ENCODE data around the gene NR5A1. TPM values are rescaled to one million over a fixed set of nuclear protein-coding genes. Genes with fewer than 3 reads are reported as not detected.

NR5A1 gene
- total and polyA plus RNA-seq, 2 of the 13 experiments (the other 11 are each of a cell fraction or from before 2014, with no cell fraction given) = 28.9 to 44.7 TPM

GRCh38 chr9:124513376-124513994 lies 6.3 kb upstream of the NR5A1 start (continued):
- TF ChIP-seq, protein P1, sequence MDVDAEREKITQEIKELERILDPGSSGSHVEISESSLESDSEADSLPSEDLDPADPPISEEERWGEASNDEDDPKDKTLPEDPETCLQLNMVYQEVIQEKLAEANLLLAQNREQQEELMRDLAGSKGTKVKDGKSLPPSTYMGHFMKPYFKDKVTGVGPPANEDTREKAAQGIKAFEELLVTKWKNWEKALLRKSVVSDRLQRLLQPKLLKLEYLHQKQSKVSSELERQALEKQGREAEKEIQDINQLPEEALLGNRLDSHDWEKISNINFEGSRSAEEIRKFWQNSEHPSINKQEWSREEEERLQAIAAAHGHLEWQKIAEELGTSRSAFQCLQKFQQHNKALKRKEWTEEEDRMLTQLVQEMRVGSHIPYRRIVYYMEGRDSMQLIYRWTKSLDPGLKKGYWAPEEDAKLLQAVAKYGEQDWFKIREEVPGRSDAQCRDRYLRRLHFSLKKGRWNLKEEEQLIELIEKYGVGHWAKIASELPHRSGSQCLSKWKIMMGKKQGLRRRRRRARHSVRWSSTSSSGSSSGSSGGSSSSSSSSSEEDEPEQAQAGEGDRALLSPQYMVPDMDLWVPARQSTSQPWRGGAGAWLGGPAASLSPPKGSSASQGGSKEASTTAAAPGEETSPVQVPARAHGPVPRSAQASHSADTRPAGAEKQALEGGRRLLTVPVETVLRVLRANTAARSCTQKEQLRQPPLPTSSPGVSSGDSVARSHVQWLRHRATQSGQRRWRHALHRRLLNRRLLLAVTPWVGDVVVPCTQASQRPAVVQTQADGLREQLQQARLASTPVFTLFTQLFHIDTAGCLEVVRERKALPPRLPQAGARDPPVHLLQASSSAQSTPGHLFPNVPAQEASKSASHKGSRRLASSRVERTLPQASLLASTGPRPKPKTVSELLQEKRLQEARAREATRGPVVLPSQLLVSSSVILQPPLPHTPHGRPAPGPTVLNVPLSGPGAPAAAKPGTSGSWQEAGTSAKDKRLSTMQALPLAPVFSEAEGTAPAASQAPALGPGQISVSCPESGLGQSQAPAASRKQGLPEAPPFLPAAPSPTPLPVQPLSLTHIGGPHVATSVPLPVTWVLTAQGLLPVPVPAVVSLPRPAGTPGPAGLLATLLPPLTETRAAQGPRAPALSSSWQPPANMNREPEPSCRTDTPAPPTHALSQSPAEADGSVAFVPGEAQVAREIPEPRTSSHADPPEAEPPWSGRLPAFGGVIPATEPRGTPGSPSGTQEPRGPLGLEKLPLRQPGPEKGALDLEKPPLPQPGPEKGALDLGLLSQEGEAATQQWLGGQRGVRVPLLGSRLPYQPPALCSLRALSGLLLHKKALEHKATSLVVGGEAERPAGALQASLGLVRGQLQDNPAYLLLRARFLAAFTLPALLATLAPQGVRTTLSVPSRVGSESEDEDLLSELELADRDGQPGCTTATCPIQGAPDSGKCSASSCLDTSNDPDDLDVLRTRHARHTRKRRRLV (CRISPR knock-in tag; IDR thresholded peaks at IDR 0.05) = no peak
- TF ChIP-seq NFE2L2 (IDR thresholded peaks at IDR 0.05; ENCODE audit: low read length) = no peak
- no peak for TF ChIP-seq CERS6 (CRISPR knock-in tag; IDR thresholded peaks at IDR 0.05)
- TF ChIP-seq PBX3 (CRISPR knock-in tag; IDR thresholded peaks at IDR 0.05; ENCODE audit: borderline replicate concordance) = no peak
- TF ChIP-seq, protein P2, sequence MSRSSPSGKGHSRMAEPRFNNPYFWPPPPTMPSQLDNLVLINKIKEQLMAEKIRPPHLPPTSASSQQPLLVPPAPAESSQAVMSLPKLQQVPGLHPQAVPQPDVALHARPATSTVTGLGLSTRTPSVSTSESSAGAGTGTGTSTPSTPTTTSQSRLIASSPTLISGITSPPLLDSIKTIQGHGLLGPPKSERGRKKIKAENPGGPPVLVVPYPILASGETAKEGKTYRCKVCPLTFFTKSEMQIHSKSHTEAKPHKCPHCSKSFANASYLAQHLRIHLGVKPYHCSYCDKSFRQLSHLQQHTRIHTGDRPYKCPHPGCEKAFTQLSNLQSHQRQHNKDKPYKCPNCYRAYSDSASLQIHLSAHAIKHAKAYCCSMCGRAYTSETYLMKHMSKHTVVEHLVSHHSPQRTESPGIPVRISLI (CRISPR knock-in tag; IDR thresholded peaks at IDR 0.05; ENCODE audit: borderline replicate concordance) = no peak
- TF ChIP-seq, protein P3, sequence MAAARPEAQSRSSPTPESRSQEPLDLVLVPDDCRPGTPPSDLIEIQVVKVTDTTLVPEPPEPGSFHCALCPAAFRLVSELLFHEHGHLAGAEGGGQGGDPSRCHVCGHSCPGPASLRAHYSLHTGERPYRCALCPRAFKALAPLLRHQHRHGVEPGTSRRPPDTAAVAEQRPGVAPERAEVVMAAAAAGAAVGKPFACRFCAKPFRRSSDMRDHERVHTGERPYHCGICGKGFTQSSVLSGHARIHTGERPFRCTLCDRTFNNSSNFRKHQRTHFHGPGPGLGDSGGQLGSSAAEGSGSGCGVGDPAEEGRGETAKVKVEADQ (CRISPR knock-in tag; IDR thresholded peaks at IDR 0.05; ENCODE audit: borderline replicate concordance) = 0 out of 2 replicates have a peak, but pooled peaks have one; percentile 5
- TF ChIP-seq, protein P4, sequence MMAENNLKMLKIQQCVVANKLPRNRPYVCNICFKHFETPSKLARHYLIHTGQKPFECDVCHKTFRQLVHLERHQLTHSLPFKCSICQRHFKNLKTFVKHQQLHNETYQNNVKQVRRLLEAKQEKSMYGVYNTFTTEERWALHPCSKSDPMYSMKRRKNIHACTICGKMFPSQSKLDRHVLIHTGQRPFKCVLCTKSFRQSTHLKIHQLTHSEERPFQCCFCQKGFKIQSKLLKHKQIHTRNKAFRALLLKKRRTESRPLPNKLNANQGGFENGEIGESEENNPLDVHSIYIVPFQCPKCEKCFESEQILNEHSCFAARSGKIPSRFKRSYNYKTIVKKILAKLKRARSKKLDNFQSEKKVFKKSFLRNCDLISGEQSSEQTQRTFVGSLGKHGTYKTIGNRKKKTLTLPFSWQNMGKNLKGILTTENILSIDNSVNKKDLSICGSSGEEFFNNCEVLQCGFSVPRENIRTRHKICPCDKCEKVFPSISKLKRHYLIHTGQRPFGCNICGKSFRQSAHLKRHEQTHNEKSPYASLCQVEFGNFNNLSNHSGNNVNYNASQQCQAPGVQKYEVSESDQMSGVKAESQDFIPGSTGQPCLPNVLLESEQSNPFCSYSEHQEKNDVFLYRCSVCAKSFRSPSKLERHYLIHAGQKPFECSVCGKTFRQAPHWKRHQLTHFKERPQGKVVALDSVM (CRISPR knock-in tag; IDR thresholded peaks at IDR 0.05) = peak; percentile 76; the same call in 1 of the 2 replicates
- TF ChIP-seq GATA4 (IDR thresholded peaks at IDR 0.05; ENCODE audit: borderline replicate concordance, low read depth) = no peak
